HepG2 (cell line): Measurements from ENCODE around the gene LRTM2. TPM values are rescaled to one million over a fixed set of nuclear protein-coding genes. Genes with fewer than 3 reads are reported as not detected.

ENCODE experiments used
- NCOA2 ChIP-seq: sonication (generic); formaldehyde crosslinking; IDR thresholded peaks from 2 replicates; pipeline ENCODE4 v1.8.0; 2022; ENCODE audit warnings: inconsistent platforms
- POLR2AphosphoS5 ChIP-seq: IDR thresholded peaks from 2 replicates; pipeline ENCODE4 v1.6.1; 2012; ENCODE audit warnings: low read depth, low read length
- SRSF4 ChIP-seq: fragments of 200-400 bp; formaldehyde crosslinking; IDR thresholded peaks from one replicate; pipeline ENCODE4 v1.6.1; 2018; ENCODE audit warnings: mild to moderate bottlenecking, low read depth, low read length, moderate library complexity; ENCODE audit not compliant: poor library complexity, severe bottlenecking
- polyA plus RNA-seq, 8 experiments: library from polyadenylated mRNA; depleted of rRNA in 3 of 8; stranded (reverse) in 7 of 8; unstranded in 1 of 8; fragments of >200 nt; fragmentation: Illumina TruSeq in 4 of 8; extraction: Trizol in 4 of 8; gene quantifications; 2 replicates each; pipeline versions ENCODE4 v1.2.1 to v1.2.3, GENCODE V29; 2011 to 2016; ENCODE audit warnings: low read depth in 4 of 8, missing spikeins in 1 of 8, mixed read lengths in 1 of 8; ENCODE audit not compliant: insufficient read depth in 1 of 8
- total RNA-seq, 5 experiments: library from RNA; depleted of rRNA; stranded (reverse); fragments of >200 nt; fragmentation: Illumina TruSeq; extraction: Trizol; gene quantifications; 2 replicates each; pipeline ENCODE4 v1.2.3, GENCODE V29; 2016; ENCODE audit warnings: low read depth in 1 of 5
- TF ChIP-seq, protein P1 (sequence below), 2 experiments: IDR thresholded peaks; 2 replicates each; pipeline ENCODE4 v1.6.1; 2011 to 2012; ENCODE audit warnings: low read length in 2 of 2, borderline replicate concordance in 1 of 2, low read depth in 1 of 2, mild to moderate bottlenecking in 1 of 2, moderate library complexity in 1 of 2
- TF ChIP-seq, protein P2 (sequence below): sonication (generic); formaldehyde crosslinking; IDR thresholded peaks from 2 replicates; pipeline ENCODE4 v1.4.0; 2020; ENCODE audit warnings: mild to moderate bottlenecking, low read depth, missing genetic modification reagents
- TF ChIP-seq, protein P3 (sequence below): IDR thresholded peaks from 2 replicates; pipeline ENCODE4 v1.6.1; 2018; ENCODE audit warnings: missing genetic modification reagents

The LRTM2 gene
- total and polyA plus RNA-seq, 2 of the 13 experiments (the other 11 are each of a cell fraction or from before 2014, with no cell fraction given): 0.09 TPM; not detected in 1

DNA sequence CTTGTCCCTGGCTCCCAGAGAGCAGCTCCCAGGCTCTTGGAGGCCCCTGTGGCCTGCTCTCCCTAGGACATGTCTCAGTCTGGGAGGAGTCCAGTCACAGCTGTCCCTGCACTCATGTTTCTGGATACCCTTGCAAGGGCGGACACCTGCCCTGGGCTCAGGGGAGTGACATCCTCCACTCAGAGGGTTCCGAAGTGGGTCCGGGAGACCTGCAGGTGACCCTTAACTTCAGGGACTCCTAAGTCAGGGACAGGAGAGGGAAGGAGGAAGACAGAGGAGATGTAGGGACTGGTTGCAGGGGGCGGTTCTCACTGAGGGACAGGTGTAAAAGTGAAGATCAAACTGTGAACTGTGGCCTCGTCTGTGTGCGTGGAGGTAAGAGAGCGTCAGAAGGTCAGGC lies 60.5 kb downstream of the LRTM2 start (continued):
- TF ChIP-seq SRSF4 (no peak), NCOA2 (CRISPR knock-in tag) (no peak), POLR2AphosphoS5 (no peak)
- TF ChIP-seq, protein P1, sequence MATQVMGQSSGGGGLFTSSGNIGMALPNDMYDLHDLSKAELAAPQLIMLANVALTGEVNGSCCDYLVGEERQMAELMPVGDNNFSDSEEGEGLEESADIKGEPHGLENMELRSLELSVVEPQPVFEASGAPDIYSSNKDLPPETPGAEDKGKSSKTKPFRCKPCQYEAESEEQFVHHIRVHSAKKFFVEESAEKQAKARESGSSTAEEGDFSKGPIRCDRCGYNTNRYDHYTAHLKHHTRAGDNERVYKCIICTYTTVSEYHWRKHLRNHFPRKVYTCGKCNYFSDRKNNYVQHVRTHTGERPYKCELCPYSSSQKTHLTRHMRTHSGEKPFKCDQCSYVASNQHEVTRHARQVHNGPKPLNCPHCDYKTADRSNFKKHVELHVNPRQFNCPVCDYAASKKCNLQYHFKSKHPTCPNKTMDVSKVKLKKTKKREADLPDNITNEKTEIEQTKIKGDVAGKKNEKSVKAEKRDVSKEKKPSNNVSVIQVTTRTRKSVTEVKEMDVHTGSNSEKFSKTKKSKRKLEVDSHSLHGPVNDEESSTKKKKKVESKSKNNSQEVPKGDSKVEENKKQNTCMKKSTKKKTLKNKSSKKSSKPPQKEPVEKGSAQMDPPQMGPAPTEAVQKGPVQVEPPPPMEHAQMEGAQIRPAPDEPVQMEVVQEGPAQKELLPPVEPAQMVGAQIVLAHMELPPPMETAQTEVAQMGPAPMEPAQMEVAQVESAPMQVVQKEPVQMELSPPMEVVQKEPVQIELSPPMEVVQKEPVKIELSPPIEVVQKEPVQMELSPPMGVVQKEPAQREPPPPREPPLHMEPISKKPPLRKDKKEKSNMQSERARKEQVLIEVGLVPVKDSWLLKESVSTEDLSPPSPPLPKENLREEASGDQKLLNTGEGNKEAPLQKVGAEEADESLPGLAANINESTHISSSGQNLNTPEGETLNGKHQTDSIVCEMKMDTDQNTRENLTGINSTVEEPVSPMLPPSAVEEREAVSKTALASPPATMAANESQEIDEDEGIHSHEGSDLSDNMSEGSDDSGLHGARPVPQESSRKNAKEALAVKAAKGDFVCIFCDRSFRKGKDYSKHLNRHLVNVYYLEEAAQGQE (IDR thresholded peaks at IDR 0.05; ENCODE audit: borderline replicate concordance in 1 of 2, low read depth in 1 of 2, low read length in 2 of 2): no peak
- TF ChIP-seq, protein P2, sequence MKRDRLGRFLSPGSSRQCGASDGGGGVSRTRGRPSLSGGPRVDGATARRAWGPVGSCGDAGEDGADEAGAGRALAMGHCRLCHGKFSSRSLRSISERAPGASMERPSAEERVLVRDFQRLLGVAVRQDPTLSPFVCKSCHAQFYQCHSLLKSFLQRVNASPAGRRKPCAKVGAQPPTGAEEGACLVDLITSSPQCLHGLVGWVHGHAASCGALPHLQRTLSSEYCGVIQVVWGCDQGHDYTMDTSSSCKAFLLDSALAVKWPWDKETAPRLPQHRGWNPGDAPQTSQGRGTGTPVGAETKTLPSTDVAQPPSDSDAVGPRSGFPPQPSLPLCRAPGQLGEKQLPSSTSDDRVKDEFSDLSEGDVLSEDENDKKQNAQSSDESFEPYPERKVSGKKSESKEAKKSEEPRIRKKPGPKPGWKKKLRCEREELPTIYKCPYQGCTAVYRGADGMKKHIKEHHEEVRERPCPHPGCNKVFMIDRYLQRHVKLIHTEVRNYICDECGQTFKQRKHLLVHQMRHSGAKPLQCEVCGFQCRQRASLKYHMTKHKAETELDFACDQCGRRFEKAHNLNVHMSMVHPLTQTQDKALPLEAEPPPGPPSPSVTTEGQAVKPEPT (CRISPR knock-in tag): no peak
- TF ChIP-seq, protein P3, sequence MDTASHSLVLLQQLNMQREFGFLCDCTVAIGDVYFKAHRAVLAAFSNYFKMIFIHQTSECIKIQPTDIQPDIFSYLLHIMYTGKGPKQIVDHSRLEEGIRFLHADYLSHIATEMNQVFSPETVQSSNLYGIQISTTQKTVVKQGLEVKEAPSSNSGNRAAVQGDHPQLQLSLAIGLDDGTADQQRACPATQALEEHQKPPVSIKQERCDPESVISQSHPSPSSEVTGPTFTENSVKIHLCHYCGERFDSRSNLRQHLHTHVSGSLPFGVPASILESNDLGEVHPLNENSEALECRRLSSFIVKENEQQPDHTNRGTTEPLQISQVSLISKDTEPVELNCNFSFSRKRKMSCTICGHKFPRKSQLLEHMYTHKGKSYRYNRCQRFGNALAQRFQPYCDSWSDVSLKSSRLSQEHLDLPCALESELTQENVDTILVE (CRISPR knock-in tag): no peak
